Activated effector memory CD4-positive, alpha-beta T cell treated with Interleukin-2 at 50 U/mL for 16 hours (primary cell): ENCODE results near the gene UBE3C.
"Not testable (repeated sequence)": the region's sequence is repeated elsewhere in the genome, so short reads cannot be mapped to it uniquely, and the experiment has no call there.

Experiments
- DNase-seq: peaks from one replicate; pipeline ENCODE4 v3.0.0-alpha.2; 2020

UBE3C gene

DNA sequence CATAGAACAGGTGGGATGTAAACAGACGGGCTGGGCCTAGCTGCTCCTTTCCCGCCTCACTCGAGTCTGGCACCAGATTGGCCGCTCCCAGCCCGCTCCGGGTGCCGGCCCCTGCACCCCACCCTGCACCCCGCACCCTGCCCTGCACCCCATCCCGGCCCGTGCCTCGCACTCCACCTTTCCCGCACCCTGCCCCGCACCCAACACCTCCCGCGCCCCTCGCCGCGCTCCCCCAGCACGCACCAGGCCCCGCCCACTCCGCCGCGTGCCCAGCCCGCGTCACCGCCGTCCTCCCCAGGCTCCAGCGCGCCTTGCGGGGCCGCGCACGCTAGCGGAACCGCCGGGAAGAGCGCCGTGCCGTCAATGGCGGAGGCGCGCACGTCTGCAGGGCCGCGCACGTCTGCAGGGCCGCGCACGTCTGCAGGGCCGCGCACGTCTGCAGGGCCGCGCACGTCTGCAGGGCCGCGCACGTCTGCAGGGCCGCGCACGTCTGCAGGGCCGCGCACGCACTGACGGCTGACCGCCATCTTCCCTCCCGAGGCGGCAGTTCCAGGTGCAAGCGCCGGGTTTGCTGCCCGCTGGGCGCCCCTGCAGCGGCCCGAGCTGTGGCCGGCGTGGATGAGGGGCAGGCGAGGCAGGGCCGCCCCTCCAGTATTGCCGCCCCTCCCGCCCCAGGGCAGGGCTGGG lies at the start of gene UBE3C:
Gene UBE3C (plus strand): TSS at position 503 of the 687 bp plus-strand sequence. CDS start 347 bp downstream, outside the sequence.
- DNase-seq, result peak; percentile 87

DNA sequence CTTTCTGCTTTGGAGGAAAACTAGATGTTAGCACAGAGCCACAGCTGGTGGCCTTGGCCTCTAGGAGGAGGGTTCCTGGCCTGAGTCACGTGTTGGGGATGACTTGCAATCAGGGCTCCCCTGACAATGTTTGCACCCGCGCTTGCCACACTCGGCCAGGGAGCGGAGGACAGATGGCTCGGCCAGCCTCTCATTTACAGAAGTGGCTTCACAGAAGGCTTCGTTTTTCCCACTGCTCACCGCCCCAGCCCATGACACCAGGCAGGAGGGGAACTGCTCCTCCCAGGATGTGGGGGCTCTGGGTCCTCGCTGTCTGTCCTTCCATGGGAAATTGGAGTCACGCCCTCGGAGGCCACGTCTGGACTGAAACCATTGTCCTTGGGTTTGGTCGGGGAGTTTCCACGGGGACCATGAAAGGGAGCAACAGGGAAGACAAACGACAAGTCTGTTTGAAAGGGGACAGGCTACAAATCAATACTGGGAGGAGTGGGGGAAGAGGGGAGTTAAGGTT lies 49.6 kb upstream of the UBE3C start:
- DNase-seq, result no peak

DNA sequence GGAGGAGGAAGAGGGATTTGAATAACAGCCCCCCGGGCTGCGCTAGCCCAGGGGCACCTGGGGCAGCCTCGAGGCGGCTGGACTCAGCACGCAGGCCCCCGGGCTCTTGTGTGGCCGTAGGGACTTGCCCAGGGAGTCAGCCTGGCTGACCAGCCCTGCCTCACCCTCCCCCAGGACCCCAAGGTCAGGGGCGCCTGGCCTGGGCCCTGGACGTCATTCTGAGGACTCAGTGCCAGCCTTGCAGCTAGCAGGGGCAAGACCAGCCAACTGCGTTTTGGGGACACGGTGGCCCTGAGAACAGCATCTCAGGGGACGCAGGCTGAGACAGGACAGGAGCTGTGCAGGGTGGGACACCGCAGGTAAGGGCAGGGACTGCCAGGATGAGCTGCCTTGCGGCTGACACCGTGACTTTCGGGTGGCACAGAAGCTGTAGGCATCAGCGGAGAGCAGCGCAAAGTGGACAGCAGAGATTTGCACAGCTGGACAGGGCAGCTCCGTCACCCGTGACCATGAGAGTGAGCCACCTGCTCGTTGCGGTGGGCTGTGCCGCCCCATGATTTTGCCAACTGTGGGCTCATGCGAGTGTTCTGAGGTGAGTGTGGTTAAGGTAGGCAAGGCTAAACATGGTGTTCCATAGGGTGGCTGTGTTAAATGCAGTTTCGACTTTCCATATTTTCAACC lies 48.1 kb upstream of the UBE3C start:
- no peak for DNase-seq

DNA sequence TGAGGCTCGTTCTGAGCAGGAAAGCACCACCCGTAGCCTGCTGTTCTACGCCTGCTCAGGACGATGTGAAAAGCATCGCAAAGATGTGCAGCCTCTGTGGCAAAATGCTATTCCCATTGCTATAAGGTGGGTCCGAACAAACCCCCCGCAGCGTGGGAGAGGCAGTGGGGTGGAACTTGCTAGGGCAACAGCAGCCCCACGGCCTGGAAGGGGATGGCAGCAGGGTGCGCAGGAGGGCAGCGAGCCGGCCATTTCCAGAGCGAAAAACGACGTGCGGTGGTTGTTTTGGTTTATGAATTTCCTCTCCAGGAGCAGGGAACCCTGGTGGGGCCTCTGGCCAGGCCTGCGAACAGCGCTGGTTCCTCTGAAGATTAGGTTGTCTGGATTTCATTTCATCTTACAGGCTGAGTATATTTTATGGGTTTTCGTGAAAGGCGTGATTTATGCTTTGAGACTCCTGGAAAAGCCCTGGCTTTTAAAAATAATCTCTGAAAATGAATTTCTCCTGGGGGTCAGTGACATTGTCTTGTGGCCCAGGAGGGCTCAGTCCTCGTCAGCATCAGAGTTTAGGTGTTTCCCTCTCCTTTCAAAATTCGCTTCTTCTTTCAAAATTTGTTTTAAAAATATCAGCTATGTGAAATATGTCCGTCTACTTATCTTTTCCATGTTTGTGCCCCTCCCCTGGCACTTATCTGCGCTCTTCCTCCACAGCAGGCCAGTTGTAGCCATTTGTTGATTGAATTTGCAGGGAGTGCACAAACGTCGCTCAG lies 42.3 kb upstream of the UBE3C start:
- no peak for DNase-seq

DNA sequence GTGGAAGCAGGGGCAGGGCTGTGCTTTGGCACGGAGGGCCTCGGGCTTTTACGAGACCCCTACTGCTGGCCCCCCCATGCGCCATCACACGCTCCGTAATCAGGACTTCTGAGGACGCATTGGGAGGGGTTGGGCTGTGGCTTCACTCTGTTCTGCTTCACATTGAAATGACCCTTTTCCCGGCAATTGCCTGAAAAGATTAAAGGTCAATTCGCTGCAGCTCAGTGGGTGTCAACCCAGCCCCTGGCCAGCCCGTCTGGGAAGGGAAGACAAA lies 41.7 kb upstream of the UBE3C start:
- DNase-seq, result no peak

DNA sequence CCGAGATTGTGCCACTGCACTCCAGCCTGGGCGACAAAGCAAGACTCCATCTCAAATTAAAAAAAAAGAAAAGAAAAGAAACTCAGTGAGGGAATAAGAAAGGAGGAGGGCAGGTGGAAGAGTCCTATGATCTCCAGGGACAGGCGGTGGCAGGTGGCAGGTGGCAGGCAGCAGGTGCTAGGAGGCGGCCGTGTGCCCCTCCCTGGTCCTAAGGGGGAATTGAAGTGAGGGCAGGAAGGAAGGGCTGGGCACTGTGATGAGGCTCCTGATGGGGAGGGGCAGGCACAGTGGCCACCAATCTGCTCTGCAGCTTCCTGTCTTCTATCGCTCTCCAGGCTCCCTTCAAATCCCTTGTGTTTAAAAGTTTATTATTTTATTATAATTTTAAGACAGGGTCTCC lies 41.2 kb upstream of the UBE3C start:
- no peak for DNase-seq

DNA sequence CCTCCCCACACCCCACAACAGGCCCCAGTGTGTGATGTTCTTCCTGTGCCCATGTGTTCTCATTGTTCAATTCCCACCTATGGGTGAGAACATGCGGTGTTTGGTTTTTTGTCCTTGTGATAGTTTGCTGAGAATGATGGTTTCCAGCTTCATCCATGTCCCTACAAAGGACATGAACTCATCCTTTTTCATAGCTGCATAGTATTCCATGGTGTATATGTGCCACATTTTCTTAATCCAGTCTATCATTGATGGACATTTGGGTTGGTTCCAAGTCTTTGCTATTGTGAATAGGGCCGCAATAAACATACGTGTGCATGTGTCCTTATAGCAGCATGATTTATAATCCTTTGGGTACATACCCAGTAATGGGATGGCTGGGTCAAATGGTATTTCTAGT lies 38.7 kb upstream of the UBE3C start:
- not testable (repeated sequence) for DNase-seq

DNA sequence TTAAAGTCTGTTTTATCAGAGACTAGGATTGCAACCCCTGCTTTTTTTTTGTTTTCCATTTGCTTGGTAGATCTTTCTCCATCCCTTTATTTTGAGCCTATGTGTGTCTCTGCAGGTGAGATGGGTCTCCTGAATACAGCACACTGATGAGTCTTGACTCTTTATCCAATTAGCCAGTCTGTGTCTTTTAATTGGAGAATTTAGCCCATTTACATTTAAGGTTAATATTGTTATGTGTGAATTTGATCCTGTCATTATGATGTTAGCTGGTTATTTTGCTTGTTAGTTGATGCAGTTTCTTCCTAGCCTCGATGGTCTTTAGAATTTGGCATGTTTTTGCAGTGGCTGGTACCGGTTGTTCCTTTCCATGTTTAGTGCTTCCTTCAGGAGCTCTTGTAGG lies 35.1 kb upstream of the UBE3C start:
- not testable (repeated sequence) for DNase-seq

DNA sequence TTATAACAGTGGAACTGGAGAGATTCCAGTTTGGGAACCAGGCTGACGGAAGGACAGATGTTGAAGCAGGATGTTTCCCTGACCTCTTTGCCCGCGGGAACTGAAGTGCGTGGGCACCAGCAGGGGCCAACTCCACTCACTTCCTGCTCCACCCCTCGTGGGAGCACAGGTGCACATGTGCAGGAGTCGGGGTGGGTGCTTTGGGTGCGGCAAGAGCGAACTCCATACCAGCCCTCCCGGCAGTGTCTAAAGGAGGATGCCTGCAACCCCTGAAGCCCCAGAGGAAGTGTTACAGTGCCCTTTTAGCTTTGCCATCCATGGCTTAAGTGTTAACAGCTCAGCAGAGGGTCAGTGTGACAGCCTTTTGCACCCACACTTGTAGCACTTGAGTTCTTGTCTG lies 27.4 kb upstream of the UBE3C start:
- no peak for DNase-seq

DNA sequence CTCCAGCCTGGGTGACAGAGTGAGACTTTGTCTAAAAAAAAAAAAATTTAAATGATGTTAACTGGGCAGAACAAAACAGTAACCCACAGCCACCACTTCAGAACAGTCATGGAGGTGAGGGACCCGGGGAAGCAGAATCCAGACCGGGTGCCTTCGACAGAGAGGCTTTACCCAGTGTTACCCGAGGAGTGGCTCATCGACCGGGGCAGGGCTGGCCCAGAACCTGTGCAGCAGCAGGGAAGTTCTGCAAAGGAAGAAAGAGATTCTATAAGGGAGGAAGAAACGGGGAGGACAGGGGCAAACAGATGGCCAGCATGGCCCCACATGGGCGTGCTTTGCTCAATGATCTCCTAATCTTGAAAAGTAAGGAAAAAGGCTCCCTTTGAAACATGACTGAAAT lies 26.0 kb upstream of the UBE3C start:
- no peak for DNase-seq

DNA sequence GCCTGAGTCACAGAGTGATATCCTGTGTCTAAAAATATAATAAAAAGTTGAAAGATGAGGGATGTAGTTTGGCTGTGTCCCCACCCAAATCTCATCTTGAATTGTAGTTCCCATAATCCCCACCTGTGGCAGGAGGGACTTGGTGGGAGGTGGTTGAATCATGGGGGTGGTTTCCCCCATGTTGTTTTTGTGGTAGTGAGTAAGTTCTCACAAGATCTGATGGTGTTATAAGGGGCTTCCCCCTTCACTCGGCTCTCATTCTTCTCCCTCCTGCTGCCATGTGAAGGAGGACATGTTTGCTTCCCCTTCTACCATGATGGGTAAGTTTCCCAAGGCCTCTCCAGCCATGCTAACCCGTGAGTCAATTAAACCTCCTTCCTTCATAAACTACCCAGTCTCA lies 25.1 kb upstream of the UBE3C start:
- no peak for DNase-seq

DNA sequence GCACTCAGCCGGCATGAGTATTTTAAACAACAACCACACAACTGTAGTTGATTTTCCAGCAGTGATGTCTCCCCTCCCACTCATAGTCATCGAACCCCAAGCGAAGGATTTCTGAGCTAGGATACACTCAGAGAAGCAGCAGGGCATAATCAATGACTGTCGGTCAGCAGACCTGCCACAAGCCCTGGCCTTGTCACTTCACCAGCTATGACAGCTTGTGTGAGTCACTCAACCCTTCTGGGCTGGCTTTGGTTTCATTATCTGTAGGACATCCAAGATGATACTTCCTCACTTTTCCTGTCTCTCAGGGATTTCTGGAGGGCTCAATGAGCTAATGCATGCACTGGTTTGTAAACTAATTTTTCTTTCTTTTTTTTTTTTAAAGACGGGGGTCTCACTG lies 22.0 kb upstream of the UBE3C start:
- DNase-seq, result no peak

DNA sequence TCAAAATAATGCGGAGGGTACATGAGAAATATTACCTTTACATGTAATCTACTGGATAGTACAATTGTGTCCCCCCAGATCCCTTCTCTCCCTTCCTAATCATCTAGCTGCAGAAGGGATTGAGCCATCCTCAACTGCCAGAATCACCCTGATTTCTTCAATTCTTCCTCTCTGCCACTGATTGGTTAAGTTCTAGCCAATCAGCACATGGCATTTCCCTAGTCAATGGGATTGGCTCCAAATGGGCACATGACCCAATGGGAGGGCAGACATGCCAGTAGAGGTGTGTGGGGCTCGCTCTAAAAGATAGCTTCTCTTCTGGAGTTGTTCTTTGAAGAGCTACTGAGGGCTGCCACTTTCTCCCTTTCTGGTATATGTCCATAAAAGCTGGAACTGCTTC lies 20.9 kb upstream of the UBE3C start:
- DNase-seq, result no peak

DNA sequence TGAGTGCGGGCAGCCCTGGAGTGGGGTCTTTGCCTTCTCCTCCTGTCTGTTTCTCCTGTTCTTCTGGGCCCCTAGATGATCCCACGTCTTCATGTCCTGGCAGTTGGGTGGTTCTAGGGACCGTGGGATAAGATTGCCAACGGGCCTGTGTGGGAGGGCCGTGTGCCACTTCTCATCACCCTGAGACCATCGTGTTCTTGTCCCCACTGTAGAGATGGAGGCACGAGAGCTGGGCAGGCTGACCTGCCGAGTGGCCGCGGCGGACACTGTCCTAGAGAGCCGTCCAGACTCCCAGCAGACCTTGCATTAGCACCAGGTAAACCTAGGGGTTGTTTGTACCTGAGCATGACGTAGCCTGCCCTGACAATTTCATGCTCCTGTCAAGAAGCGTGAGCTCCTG lies 18.5 kb upstream of the UBE3C start:
- no peak for DNase-seq

DNA sequence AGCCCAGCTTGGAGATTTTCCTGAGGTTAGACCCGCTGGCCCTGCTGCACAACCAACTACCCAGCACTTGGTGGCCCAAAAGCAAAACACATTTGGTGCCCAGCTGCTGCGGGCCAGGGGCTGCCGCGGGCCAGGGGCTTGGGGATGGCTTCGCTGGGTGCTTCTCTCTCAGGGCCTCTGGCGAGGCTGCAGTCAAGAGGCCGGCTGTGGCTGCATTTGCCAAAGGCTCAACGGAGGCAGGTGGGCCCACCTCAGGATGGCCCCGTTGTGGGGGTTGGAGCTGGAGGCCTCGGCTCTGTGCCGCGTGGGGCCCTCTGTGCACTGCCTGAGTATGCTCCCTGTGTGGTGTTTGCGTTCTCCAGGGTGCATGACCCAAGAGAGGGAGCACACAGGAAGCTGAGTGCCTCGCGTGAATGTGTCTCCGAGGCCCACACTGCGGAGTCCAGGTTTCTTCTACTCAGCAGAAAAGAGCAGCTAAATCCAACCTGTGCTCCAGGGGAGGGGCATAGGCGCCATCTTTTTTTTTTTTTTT lies 17.5 kb upstream of the UBE3C start:
- DNase-seq, result no peak

DNA sequence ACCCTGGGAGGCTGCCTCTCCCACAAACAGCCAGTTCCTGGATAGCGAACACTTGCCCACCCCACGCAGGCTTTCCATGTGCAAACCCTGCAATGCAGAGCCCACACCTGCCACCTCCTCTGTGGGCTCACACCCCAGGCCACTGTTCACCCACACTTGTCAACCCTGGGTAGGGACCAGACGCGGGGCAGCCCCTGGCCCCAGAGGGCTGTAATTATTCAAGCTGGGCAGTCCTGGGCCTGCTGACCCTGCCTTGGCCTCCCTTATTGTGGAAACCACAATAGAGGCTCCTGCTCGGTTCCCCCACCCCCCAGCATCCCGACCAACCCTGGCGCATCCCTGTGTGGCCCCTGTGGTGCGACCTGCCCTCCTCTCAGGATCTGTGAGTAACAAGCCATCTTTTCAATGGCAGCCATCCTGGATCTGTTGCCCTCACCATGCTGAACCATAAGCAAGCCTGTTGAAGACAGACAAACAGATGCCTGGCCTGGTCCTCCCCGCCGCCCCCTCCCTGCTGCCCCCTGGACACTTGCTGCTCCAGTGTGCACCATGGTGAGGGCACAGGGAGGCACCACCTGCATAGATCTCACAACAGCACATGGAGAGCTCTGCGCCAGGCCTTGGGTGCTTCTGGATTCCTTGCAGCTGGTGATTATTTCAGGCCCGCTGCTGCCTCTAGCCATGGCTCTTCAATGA lies 15.8 kb upstream of the UBE3C start:
- no peak for DNase-seq

DNA sequence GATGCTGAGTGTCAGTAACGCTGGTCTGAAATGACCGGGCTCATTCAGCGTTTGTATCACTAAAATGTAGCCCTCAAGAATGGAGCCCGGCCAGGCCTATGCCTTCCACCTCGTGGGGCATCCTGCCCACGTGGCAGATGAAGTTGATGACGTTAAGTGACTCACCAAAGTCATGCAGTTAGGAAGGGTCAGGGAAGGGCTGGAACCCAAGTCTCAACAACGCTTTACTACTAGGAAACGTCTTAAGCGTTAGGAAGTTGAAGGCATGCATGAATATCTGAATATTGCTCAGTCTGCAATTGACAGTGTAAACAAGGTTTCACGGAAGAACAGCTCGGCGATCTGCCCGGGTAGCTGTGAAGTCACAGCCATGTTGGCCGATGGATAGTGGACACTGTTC lies 14.0 kb upstream of the UBE3C start:
- no peak for DNase-seq

DNA sequence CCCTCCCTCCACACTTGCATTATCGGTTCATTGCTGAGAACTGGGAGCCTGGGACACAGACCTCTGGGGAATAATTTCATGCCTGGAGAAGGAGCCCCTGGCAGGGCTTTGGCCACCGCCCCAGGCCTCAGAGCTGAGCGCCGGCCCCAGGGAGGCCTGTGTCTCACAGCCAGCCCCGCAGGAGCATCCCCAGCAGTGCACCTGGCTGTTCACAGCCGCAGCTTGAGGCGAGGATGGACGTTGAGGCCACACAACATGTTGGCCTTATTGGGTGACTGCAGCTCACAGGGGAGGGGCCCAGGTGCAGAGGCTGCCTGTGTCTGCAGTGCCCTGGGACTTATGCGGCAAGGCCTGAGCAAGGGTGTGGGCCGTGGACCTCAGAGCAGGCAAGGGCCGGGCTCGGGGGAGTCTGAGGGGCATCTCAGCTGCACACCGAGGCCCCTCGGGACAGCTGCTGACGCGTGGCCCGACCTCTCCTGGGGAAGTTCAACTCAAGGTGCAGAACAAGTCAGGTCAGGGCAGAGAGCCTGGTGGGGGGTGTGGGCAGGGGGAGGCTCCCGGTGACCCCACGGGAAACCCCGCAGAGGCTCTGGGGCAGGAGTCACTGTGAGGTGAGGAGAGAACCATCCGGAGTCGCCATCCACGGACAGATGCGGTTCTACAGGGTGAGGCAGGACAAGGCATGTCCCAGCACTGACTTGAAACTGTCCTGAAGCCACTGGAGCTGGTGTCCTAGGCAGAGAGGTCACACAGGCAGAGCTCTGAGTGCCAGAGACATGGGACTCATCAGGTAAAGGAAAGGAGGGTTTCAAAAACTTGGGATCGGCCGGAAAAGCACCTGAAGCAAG lies 13.1 kb upstream of the UBE3C start:
- DNase-seq, result no peak

DNA sequence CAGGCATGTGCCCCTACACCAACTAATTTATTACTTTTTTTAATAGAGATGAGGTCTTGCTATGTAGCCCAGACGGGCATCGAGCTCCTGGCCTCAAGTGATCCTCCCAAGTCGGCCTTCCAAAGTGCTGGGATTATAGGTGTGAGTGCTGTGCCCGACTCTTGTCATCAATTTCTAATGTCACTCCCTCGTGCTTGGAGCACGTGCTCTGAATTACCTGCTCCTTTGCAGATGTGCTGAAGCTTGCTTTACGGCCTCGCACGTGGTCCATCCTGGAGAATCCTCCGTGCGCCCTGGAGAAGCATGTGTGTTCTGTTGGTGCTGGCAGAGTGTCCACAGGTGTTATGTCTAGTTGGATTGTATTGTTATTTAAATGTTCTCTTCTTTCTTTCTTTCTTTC lies 11.8 kb upstream of the UBE3C start:
- DNase-seq, result no peak

DNA sequence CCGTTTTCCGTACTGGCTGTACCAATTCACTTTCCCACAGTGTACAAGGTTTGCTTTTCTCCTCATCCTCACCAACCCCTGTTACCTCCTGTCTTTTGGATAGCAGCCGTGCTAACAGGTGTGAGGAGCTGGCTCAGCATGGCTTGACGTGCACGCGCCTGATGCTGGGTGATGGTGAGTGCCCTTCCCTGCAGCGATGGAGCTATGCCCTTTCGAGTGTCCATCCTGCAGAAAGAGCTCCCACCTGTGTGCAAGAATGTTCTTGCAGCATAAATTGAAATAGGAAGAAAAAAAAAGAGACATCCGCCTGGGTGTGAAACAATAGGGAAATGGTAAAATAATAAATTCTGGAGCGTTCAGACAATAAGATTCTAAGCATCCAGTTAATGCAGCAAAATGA lies 9.5 kb upstream of the UBE3C start:
- DNase-seq, result no peak

DNA sequence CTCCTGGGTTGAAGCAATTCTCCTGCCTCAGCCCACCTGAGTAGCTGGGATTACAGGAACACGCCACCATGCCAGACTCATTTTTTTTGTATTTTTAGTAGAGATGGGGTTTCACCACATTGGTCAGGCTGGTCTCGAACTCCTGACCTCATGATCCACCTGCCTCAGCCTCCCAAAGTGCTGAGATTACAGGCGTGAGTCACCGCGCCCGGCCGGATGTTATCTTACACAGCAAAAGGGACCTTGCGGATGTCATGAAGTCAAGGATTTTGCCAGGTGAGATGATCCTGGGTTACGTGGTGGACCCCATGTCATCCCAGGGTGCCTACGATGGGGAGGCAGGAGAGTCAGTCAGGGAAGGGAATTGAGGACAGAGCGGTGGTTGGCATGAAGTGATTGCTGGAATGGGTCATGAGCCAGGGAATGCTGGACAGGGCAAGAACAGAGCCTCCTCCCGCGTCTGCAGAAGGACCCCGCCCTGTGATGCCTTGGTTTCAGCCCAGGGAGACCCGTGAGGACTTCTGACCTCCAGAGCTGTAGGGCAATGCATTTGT lies 8.7 kb upstream of the UBE3C start:
- DNase-seq, result no peak

DNA sequence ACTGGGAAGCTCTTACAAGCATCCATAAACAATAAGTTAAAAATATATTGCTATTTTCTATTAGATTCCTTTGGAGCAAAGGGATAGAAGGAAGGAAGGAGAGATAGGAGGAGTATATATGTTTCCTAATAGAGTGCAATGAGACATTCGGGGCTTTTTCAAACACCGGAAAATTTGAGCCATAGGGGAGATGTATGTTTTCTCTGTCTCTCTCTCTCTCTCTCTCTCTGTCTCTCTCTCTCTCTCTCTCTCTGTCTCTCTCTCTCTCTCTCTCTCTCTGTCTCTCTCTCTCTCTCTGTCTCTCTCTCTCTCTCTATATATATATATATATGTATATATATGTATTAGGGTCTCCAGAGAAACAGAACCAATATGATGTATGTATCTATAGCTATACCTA lies 7.9 kb upstream of the UBE3C start:
- DNase-seq, result not testable (repeated sequence)
